ENCODE data around the gene SIDT2.
"Not testable (repeated sequence)": the region's sequence is repeated elsewhere in the genome, so short reads cannot be mapped to it uniquely, and the experiment has no call there.

The SIDT2 gene
- 14.2 to 67.8 (median 48.1) reads per million in 9 experiments for total RNA-seq

DNA sequence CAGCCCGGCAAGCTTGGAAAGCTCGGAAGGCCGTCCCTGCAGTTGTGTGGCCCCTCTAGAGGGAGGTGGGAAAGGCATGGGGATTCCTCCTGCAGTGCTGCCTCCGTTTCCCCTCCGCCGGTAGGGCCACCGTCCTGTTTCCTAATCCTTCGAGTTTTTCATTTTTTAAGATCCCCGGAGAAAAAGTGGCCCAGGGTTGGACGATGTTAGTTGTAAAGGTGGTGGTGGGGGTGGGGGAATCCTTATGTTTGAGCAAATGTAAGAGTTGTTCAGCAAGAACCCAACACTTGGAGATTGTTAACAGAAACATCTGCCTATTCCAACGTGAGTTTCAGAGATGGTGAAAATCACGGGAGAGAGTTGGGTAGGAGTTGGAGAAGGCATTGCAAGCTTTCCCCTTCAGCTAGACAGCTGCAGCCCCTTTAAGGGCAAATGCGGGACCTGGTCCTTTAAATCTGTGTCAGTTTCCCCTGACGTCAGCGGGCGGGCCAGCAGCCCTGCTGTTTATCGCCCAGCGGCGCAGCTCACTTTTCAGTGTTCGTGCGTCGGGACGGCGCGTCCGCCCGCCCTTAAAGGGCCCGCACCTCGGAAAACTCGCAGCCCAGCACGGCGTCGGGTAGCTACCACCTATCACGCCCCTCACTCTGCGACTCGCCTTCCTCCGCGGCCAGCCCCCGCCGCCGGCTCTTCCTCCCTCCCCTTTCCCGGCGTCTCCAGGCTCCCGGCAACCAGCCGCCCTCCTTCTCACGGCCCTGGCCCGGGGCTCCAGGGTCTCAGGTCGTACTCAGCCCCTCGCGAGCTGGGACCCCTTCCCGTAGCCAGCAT, at the start of gene SIDT2:
TSS of gene SIDT2 (plus strand) at position 534 of the 825 bp plus-strand sequence. CDS start 521 bp downstream, outside the sequence.
- peak; percentile 82 for DNase-seq
- H3K4me1 Mint-ChIP-seq (ENCODE audit: low read depth in 2 of 2), result peaks cover 23 to 30% of the 10 kb centered on the region in 2 donors
- H3K4me3 Mint-ChIP-seq, result peak within 1 kb of the TSS; percentile 89 to 91
- peak within 1 kb of the TSS; percentile 92 to 93 for H3K27ac Mint-ChIP-seq
- no peaks in the 10 kb centered on the region for H3K27me3 Mint-ChIP-seq
- H3K36me3 Mint-ChIP-seq (ENCODE audit: insufficient read depth), result peaks cover 22% of the 10 kb centered on the region
- peak; percentile 92 for ATAC-seq (replicated peaks)
- no peaks in the 10 kb centered on the region for H3K9me3 Mint-ChIP-seq

DNA sequence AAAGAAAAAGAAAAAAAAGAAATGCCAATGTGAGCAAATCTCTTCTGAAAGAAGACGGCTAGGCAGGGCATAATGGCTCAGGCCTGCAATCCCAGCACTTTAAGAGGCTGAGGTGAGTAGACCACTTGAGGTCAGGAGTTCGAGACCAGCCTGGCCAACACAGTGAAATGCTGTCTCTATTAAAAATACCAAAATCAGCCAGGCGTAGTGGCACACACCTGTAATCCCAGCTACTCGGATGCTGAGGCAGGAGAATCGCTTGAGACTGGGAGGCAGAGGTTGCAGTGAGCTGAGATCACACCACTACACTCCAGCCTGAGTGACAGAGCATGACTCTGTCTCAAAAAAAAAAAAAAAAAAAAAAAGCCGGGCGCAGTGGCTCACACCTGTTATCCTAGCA, 48.1 kb upstream of the SIDT2 start:
- H3K4me3 Mint-ChIP-seq; DNase-seq; H3K9me3 Mint-ChIP-seq; H3K36me3 Mint-ChIP-seq (ENCODE audit: insufficient read depth); H3K27me3 Mint-ChIP-seq; H3K27ac Mint-ChIP-seq; H3K4me1 Mint-ChIP-seq (ENCODE audit: low read depth in 2 of 2); ATAC-seq (replicated peaks): not testable (repeated sequence)

DNA sequence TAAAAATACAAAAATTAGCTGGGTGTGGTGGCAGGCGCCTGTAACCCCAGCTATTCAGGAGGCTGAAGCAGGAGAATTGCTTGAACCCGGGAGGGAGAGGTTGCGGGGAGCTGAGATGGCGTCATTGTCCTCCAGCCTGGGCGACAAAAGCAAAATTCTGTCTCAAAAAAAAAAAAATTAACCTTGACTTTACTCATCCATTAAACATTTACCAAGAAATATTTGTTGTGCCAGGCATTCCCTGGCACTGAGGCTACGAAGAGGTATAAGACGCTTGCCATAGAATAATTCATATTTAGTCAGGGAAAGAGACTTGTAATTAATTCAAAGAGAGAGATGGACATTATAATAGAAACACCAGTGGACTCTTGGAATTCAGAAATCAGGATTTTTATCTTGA, 47.7 kb upstream of the SIDT2 start:
- Mint-ChIP-seq H3K36me3 (ENCODE audit: insufficient read depth) (no peaks in the 10 kb centered on the region), H3K4me3 (no peak overlapping the region), H3K4me1 (ENCODE audit: low read depth in 2 of 2) (peaks cover 0 to 3% of the 10 kb centered on the region in 2 donors), H3K27me3 (no peaks in the 10 kb centered on the region), H3K27ac (no peak overlapping the region), H3K9me3 (no peaks in the 10 kb centered on the region)
- ATAC-seq (replicated peaks), result no peak
- DNase-seq, result no peak

DNA sequence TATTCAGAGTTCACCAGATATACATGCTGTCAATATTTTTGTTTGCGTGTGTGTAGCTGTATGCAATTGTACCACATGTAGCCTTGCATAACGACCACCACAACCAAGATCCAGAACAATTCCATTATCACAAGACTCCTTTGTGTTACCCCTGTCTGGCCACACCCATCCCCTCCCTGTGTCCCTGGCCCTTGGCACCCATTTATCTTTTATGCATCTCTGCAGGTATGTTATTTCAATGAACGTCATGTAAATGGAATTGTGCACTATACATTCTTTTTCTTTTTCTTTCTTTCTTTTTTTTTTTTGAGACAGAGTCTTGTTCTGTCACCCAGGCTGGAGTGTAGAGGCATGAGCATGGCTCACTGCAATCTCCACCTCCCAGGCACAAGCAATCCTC, 44.1 kb upstream of the SIDT2 start:
- H3K27me3 Mint-ChIP-seq, result peaks cover 4 to 5% of the 10 kb centered on the region in 2 donors
- no peaks in the 10 kb centered on the region for H3K36me3 Mint-ChIP-seq (ENCODE audit: insufficient read depth)
- no peaks in the 10 kb centered on the region for H3K9me3 Mint-ChIP-seq
- ATAC-seq (replicated peaks) (no peak), DNase-seq (no peak)
- no peak overlapping the region for H3K4me3 Mint-ChIP-seq
- H3K4me1 Mint-ChIP-seq (ENCODE audit: low read depth in 2 of 2), result peaks cover 0 to 3% of the 10 kb centered on the region in 2 donors
- H3K27ac Mint-ChIP-seq, result no peak overlapping the region

DNA sequence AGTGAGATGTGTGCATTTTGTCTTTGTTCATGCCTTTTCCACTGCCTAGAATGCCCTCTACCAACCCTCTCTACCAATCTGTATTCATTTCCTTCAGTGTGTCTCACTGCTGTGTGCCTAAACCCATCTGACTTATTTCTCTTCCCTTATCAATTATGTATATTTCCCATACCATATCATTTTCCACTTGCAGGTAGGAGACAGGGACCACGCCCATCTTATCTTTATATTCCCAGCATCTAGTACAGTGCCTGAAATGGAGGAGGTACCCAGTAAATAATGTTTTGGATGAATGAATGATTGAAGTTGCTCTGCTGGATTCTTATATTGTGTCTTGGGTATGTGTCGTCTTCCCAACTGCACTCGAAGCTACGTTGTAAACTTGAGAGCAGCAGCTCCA, 43.6 kb upstream of the SIDT2 start:
- H3K9me3 Mint-ChIP-seq; H3K36me3 Mint-ChIP-seq (ENCODE audit: insufficient read depth); H3K27ac Mint-ChIP-seq; H3K4me1 Mint-ChIP-seq (ENCODE audit: low read depth in 2 of 2); H3K4me3 Mint-ChIP-seq; DNase-seq; ATAC-seq (replicated peaks): not testable (repeated sequence)
- H3K27me3 Mint-ChIP-seq, result peaks cover 10 to 11% of the 10 kb centered on the region in 2 donors

DNA sequence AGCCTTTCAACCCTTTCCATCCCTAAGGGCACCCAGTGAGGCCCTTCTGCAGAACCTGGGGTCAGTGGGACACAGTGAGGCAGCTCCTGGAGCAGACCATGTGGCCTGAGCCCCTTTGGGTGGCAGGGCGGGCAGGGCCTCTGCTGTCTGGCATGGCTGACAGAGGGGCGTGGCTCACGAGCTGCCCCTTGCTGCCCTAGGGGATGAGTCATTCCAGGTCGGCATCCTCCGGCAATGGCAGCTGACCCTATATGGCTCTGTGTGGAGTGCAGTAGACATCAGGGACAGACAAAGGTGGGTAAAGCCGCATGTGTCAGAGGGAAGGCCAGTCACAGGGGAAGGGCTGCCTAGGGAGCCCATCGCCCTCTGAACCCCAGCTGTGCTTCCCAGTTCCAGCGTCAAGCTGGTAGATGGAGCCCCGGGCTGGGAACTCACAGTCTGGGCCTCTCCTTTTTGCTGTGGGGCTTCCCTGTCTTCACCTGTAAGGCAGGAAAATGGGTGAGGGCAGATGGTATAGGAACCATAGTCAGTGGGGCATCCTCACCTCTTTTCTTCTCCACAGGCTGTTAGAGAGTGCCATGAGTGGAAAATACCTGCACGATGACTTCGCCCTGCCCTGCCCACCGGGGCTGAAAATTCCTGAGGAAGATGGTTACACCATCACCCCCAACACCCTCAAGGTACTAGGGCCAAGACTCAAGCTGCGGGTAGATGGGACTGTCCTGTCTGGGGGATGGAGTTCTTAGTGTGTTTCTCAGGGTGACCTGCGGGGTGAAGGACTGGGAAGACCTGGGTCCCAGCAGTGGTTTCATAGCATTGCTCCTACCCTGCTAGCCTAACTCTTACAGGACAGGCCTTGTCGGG, 41.1 kb upstream of the SIDT2 start:
- not testable (repeated sequence) for H3K36me3 Mint-ChIP-seq (ENCODE audit: insufficient read depth); H3K27ac Mint-ChIP-seq; H3K4me1 Mint-ChIP-seq (ENCODE audit: low read depth in 2 of 2); H3K9me3 Mint-ChIP-seq; DNase-seq; H3K4me3 Mint-ChIP-seq; ATAC-seq (replicated peaks)
- H3K27me3 Mint-ChIP-seq, result peaks cover 19 to 30% of the 10 kb centered on the region in 2 donors

DNA sequence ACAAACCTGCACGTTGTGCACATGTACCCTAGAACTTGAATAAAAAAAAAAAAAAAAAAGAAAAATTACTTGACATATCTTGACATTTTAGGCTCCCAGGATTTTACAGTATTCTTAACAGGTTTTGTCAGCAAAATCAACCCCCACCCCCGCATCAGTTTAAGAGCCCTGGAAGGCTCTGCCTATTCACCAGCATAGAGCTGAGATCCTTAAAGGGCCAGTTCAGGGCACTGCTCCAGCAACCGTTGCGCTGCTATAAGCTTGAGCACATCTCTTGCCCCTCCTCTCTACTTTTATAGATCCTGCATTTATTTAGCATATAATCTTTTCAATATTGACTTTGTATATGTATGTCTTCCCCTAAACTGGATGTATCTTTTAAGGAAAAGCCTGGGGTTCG, 35.2 kb upstream of the SIDT2 start:
- H3K4me1 Mint-ChIP-seq (ENCODE audit: low read depth in 2 of 2), result peaks cover 34 to 41% of the 10 kb centered on the region in 2 donors
- peaks cover 19 to 30% of the 10 kb centered on the region in 2 donors for H3K27me3 Mint-ChIP-seq
- H3K27ac Mint-ChIP-seq, result peak overlapping the region; percentile 91 to 97
- peak overlapping the region; percentile 93 to 99 for H3K4me3 Mint-ChIP-seq
- H3K36me3 Mint-ChIP-seq (ENCODE audit: insufficient read depth), result peaks cover 40% of the 10 kb centered on the region
- ATAC-seq (replicated peaks) (peak; percentile 33), DNase-seq (no peak)
- H3K9me3 Mint-ChIP-seq, result no peaks in the 10 kb centered on the region

DNA sequence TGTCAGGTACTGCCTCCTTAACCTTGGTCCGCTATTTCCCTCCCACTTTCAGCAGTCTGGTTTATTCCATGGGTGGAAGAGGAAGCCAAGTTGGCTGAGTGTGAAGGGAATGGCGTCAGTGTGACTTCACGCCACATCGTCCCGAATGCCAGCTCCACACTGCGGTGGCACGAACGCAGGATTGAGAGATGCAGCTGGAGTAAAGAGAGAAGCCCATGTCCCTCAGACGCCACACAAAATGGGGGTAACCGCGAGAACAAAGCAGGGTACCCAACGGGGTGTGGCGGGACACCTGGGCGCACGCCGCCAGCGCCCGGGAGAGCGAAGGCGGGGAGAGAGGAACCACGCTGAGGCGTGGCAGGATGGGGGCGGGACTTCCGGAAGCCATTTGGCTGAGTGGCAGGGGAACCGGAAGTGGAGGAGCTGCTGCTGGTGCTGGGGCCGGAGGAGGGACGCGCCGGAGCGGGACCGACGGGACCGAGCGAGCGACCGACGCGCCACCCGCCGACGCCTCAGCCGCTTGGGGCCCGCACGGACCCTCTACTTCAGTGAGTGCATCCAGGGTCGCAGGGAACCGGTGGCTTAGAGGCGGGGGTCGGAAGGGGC, 34.6 kb upstream of the SIDT2 start, which contains the start of gene PAFAH1B2:
TSS of gene PAFAH1B2 (plus strand) at position 417 of the 606 bp plus-strand sequence. CDS start 8,161 bp downstream, outside the sequence.
- Mint-ChIP-seq H3K4me3 (peak within 1 kb of the TSS; percentile 93 to 99), H3K27me3 (peaks cover 18 to 30% of the 10 kb centered on the region in 2 donors), H3K36me3 (ENCODE audit: insufficient read depth) (peaks cover 45% of the 10 kb centered on the region), H3K4me1 (ENCODE audit: low read depth in 2 of 2) (peaks cover 36 to 43% of the 10 kb centered on the region in 2 donors), H3K27ac (peak within 1 kb of the TSS; percentile 91 to 97), H3K9me3 (no peaks in the 10 kb centered on the region)
- ATAC-seq (replicated peaks) (peak; percentile 93), DNase-seq (peak; percentile 90 to 92 (median 92))

DNA sequence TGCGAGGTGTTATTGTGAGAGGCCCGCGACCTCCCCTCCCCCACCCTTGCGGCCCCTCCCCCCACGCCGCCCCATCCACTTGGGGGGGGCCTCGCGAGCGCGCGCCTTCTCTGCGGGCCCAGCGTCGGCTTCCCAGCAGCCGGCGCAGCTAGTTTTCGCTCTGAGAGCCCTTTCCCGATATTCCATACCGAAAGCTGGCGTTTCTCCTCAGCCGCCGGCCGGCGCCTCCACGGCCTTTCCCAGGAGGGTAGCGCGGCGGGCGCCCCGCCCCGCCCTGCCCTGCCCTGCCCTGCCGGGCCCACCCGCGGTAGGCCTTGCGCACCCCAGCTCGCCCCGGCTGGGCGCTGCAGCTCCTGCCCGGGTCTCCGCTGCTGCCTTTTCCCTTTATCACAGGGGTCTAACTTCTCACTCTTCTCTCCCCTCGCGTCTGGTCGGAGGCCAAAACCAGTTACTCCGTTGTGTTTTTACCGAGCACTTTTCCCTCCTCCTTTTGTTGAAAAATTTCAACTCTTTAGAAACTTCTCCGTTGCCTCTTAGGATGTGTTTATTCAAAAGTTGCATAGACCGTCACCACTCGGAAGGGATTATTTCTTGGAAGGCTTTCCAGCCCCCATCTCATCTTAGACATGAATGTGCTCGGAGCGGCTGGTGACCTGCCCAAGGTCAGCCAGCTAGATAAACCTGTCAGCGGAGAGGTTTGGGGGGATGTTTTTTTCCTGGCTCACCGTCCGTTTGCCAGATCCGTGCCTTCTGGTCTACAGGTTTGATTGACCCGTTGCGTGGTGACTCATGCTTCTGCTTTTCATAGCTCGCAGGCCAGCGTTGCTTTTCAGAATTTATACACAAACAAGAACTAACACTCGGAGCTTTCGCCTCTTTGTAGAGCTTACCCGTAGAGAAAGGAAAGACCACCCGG, 33.8 kb upstream of the SIDT2 start:
- peaks cover 36 to 46% of the 10 kb centered on the region in 2 donors for H3K4me1 Mint-ChIP-seq (ENCODE audit: low read depth in 2 of 2)
- H3K36me3 Mint-ChIP-seq (ENCODE audit: insufficient read depth), result peaks cover 53% of the 10 kb centered on the region
- H3K27me3 Mint-ChIP-seq, result peaks cover 11 to 23% of the 10 kb centered on the region in 2 donors
- DNase-seq (peak; percentile 4 to 26 (median 15)), ATAC-seq (replicated peaks) (peak; percentile 50)
- H3K9me3 Mint-ChIP-seq, result no peaks in the 10 kb centered on the region
- H3K27ac Mint-ChIP-seq, result peak overlapping the region; percentile 91 to 97
- H3K4me3 Mint-ChIP-seq, result peak overlapping the region; percentile 93 to 99

DNA sequence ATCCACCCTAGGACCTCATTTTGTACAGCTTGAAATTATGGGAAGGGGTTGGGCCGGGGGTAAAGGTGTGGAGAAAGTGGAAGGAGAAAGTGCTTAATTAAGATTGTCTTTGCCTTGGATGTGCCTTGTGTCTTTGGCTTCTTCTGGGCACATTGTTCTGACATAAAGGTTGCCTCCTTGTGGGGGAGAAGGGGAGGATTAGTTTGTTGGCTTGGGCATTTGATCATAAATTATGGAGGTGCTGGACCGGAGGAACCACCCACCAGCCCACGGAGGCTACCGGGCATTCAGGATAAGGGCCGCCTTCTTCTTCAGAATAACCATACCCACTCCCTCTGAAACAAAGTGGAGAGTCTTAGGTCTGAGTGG, 33.2 kb upstream of the SIDT2 start:
- H3K27ac Mint-ChIP-seq, result peak overlapping the region; percentile 91 to 97
- H3K36me3 Mint-ChIP-seq (ENCODE audit: insufficient read depth), result peaks cover 53% of the 10 kb centered on the region
- no peaks in the 10 kb centered on the region for H3K9me3 Mint-ChIP-seq
- peaks cover 4 to 16% of the 10 kb centered on the region in 2 donors for H3K27me3 Mint-ChIP-seq
- DNase-seq (peak in 1 of 3 experiments; percentile 0), ATAC-seq (replicated peaks) (no peak)
- H3K4me3 Mint-ChIP-seq, result peak overlapping the region; percentile 93 to 99
- H3K4me1 Mint-ChIP-seq (ENCODE audit: low read depth in 2 of 2), result peaks cover 36 to 50% of the 10 kb centered on the region in 2 donors

DNA sequence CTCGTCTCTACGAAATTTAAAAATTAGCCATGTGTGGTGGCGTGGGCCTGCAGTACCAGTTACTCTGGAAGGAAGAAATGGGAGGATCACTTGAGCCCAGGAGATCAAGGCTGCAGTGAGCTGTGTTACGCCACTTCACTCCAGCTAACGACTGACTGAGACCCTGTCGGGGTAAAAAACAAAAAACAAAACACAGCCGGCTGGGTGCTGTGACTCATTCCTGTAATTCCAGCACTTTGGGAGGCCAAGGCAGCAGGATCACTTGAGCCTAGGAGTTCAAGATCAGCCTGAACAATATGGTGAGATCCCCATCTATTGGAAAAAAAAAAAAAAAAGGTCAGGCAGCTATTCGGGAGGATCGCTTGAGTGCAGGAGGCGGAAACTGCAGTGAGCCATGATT, 32.0 kb upstream of the SIDT2 start:
- Mint-ChIP-seq H3K4me1 (ENCODE audit: low read depth in 2 of 2) (peaks cover 36 to 55% of the 10 kb centered on the region in 2 donors), H3K27ac (peak overlapping the region; percentile 91 to 97), H3K9me3 (no peaks in the 10 kb centered on the region), H3K27me3 (peaks cover 0 to 5% of the 10 kb centered on the region in 2 donors), H3K36me3 (ENCODE audit: insufficient read depth) (peaks cover 62% of the 10 kb centered on the region), H3K4me3 (peak overlapping the region; percentile 93 to 99)
- ATAC-seq (replicated peaks) (no peak), DNase-seq (no peak)

DNA sequence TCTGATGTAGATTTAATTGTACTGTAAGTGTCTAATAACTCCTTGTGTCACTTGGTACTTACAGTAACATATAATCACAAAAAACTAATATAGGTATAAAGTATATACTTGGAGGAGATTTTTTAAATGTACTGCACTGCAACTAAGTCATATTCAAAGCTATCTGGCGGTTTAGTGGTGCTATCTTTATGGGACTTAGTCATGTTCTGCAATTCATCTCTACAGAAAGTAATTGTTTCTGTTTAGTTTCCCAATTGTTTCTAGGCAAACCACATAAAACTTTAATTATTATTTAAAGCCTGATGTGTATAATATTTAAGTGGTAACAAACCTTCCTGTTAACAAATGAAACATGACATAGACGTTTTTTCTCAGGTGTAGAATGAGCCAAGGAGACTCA, 26.5 kb upstream of the SIDT2 start:
- DNase-seq (no peak), ATAC-seq (replicated peaks) (no peak)
- Mint-ChIP-seq H3K27me3 (no peaks in the 10 kb centered on the region), H3K36me3 (ENCODE audit: insufficient read depth) (peaks cover 58% of the 10 kb centered on the region), H3K4me1 (ENCODE audit: low read depth in 2 of 2) (peaks cover 21 to 44% of the 10 kb centered on the region in 2 donors), H3K27ac (peak overlapping the region in 1 of 2 donors; percentile 69), H3K4me3 (no peak overlapping the region), H3K9me3 (no peaks in the 10 kb centered on the region)
